Testis (tissue), 3 donors: ENCODE results near the gene CFAP46. TPM values are rescaled to one million over a fixed set of nuclear protein-coding genes. Genes with fewer than 3 reads are reported as not detected.

Experiments used
- DNase-seq: peaks from one replicate; pipeline ENCODE4 v3.0.0-alpha.2; 2019
- H3K27ac ChIP-seq, 2 donors: fragments of 200-600 bp; sonication (generic); one replicate each; pipeline ENCODE4 v1.5.1; 2019
- H3K27me3 ChIP-seq: fragments of 200-600 bp; sonication (generic); one replicate; pipeline ENCODE4 v1.5.1; 2019
- H3K36me3 ChIP-seq: fragments of 200-600 bp; sonication (generic); one replicate; pipeline ENCODE4 v1.5.1; 2017; ENCODE audit warnings: low read depth; ENCODE audit errors: missing control alignments
- H3K4me1 ChIP-seq: fragments of 200-600 bp; sonication (generic); one replicate; pipeline ENCODE4 v1.5.1; 2019
- H3K4me3 ChIP-seq, 2 donors: fragments of 200-600 bp; sonication (generic); one replicate each; pipeline ENCODE4 v1.5.1; 2017 to 2019
- H3K9me3 ChIP-seq: fragments of 200-600 bp; sonication (generic); one replicate; pipeline ENCODE4 v1.5.1; 2017
- CTCF ChIP-seq, 3 experiments: fragments of 450-650 bp in 2 of 3; fragments of 200-600 bp in 1 of 3; sonication (generic) in 1 of 3; IDR thresholded peaks; one replicate each; pipeline ENCODE4 v1.5.1; 2016 to 2019; ENCODE audit warnings: antibody characterized with exemption in 3 of 3, mild to moderate bottlenecking in 2 of 3, moderate library complexity in 1 of 3
- POLR2A ChIP-seq: fragments of 450-650 bp; IDR thresholded peaks from one replicate; pipeline ENCODE4 v1.6.1; 2017; ENCODE audit warnings: antibody characterized with exemption, mild to moderate bottlenecking, moderate library complexity
- whole genome bisulfite sequencing, 2 donors: methylation state at CpG; one replicate each; pipeline ENCODE4 v1.1.5; 2018; 5-methylcytosine and 5-hydroxymethylcytosine counted together
- intact Hi-C: fragments of 100-400 bp; cut with DNase I; formaldehyde crosslinking; loops from one replicate; pipeline ENCODE4 v1.15.1; 2023; ENCODE audit warnings: low total_unique reads
- polyA plus RNA-seq: library from polyadenylated mRNA; stranded (reverse); fragments of 350-450 nt; fragmentation: Illumina TruSeq; extraction: RNeasy Lipid Tissue Mini Kit (QIAGEN cat#74804); gene quantifications from one replicate; pipeline ENCODE4 v1.2.3, GENCODE V29; 2014; ENCODE audit warnings: low read depth, low replicate concordance; ENCODE audit not compliant: insufficient read depth
- total RNA-seq, 2 donors: library from RNA; depleted of rRNA; stranded (reverse); fragments of >200 nt; gene quantifications; one replicate each; pipeline ENCODE4 v1.2.3, GENCODE V29; 2016

The CFAP46 gene
- total and polyA plus RNA-seq, 3 donors from 2014 or later = 36.0 to 67.6 (median 59.0) TPM

GRCh38 chr10:132916956-132917666 lies 25.3 kb downstream of the CFAP46 start:
- no peak overlapping the region for H3K27ac ChIP-seq
- intact Hi-C loops = no loop called here
- H3K36me3 ChIP-seq = no peaks in the 10 kb centered on the region

DNA sequence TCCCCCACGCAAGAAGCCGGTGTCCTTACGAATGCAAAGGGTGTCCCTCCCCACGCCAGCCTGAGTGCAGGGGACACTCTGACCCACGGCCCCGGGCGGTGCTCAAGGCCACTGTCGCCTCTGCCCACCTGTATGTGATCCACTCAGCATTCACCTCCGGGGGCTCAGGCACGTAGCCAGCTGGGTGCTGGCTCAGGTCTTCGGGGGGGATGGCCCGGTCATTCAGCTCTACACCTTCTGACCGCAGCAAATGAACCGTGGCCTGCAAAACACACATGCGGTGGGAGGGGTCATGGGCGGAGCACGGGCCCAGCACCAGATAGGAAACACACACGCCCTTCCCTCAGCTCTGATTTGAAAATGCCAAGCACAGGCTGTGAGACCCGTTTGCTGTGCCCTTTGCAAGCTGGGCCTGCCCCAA lies 25.9 kb downstream of the CFAP46 start:
- Histone ChIP-seq H3K27me3 (no peaks in the 10 kb centered on the region), H3K36me3 (no peaks in the 10 kb centered on the region), H3K4me3 (no peak overlapping the region), H3K9me3 (no peaks in the 10 kb centered on the region), H3K27ac (no peak overlapping the region), H3K4me1 (no peaks in the 10 kb centered on the region)
- TF ChIP-seq CTCF (IDR thresholded peaks at IDR 0.05) (no peak), POLR2A (no peak)
- no peak for DNase-seq
- 84 to 88% methylated on average over 19 of the region's 19 CpGs for WGBS, 2 donors
- intact Hi-C loops = no loop called here

More at GRCh38 chr10:132916956-132917666, 25.3 kb downstream of the CFAP46 start:
- WGBS, 2 donors = 85 to 91% methylated on average over 20 to 31 of the region's 31 CpGs
- DNase-seq = no peak
- H3K4me3 ChIP-seq = no peak overlapping the region
- no peaks in the 10 kb centered on the region for H3K27me3 ChIP-seq
- H3K9me3 ChIP-seq = no peaks in the 10 kb centered on the region
- no peaks in the 10 kb centered on the region for H3K4me1 ChIP-seq
- TF ChIP-seq CTCF (IDR thresholded peaks at IDR 0.05) = no peak
- no peak for TF ChIP-seq POLR2A

GRCh38 chr10:132915411-132915810 lies 27.0 kb downstream of the CFAP46 start:
- WGBS, 2 donors = 93% methylated on average over 22 to 30 of the region's 30 CpGs
- Histone ChIP-seq H3K27ac (no peak overlapping the region), H3K27me3 (no peaks in the 10 kb centered on the region), H3K9me3 (no peaks in the 10 kb centered on the region), H3K4me1 (no peaks in the 10 kb centered on the region), H3K36me3 (no peaks in the 10 kb centered on the region), H3K4me3 (no peak overlapping the region)
- intact Hi-C loops = no loop called here
- no peak for TF ChIP-seq POLR2A
- no peak for TF ChIP-seq CTCF (IDR thresholded peaks at IDR 0.05)
- no peak for DNase-seq

- Histone ChIP-seq H3K27me3 (no peaks in the 10 kb centered on the region), H3K27ac (no peak overlapping the region), H3K4me3 (no peak overlapping the region), H3K9me3 (no peaks in the 10 kb centered on the region), H3K36me3 (no peaks in the 10 kb centered on the region), H3K4me1 (no peaks in the 10 kb centered on the region)
- intact Hi-C loops = no loop called here
- 93 to 97% methylated on average over 7 to 15 of the region's 17 CpGs for WGBS, 2 donors
- TF ChIP-seq POLR2A (no peak), CTCF (IDR thresholded peaks at IDR 0.05) (no peak)
- no peak for DNase-seq
Measured at GRCh38 chr10:132914732-132915131, 27.6 kb downstream of the CFAP46 start.

- no peaks in the 10 kb centered on the region for H3K36me3 ChIP-seq
- no peak overlapping the region for H3K27ac ChIP-seq
- no peak for TF ChIP-seq POLR2A
- TF ChIP-seq CTCF (IDR thresholded peaks at IDR 0.05) = no peak
- no peak overlapping the region for H3K4me3 ChIP-seq
- no peaks in the 10 kb centered on the region for H3K27me3 ChIP-seq
- no peaks in the 10 kb centered on the region for H3K9me3 ChIP-seq
- intact Hi-C loops = no loop called here
- 78 to 79% methylated on average over 17 to 22 of the region's 26 CpGs for WGBS, 2 donors
- H3K4me1 ChIP-seq = no peaks in the 10 kb centered on the region
- DNase-seq = no peak
Measured at GRCh38 chr10:132913559-132914115, 28.7 kb downstream of the CFAP46 start.
